HG03521 (cell line): ENCODE measurements around the gene OLFM1.
"Not testable (repeated sequence)": the region's sequence is repeated elsewhere in the genome, so short reads cannot be mapped to it uniquely, and the experiment has no call there.

Experiments
- ATAC-seq: cut with Tn5 transposase; IDR thresholded peaks from one replicate; pipeline ENCODE4 v1.9.1; 2021; ENCODE audit warnings: mild to moderate bottlenecking, moderate library complexity; ENCODE audit not compliant: unreplicated experiment

The OLFM1 gene

GRCh38 chr9:135103931-135104639 is 16.6 kb downstream of the OLFM1 start:
- no peak for ATAC-seq

DNA sequence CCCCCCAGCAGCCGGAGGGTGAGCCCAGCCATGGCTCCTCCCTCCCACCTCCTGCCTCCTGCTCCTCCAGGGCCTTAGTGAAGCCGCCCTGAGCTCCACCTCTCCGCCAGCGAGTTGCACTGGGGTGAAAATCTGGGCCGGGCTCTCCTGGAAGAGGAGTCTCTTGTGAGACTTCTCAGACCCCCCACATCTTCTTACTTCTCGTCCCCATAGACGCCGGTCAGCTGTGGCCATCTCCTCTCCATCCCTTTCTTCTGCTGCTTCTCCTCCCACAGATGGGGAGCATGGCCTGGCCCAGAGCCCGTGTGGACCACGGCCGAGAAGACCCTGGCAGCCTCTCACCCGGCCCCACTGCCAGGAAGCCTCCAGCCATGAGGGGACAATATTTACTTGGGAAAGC is 17.3 kb downstream of the OLFM1 start:
- ATAC-seq: no peak

DNA sequence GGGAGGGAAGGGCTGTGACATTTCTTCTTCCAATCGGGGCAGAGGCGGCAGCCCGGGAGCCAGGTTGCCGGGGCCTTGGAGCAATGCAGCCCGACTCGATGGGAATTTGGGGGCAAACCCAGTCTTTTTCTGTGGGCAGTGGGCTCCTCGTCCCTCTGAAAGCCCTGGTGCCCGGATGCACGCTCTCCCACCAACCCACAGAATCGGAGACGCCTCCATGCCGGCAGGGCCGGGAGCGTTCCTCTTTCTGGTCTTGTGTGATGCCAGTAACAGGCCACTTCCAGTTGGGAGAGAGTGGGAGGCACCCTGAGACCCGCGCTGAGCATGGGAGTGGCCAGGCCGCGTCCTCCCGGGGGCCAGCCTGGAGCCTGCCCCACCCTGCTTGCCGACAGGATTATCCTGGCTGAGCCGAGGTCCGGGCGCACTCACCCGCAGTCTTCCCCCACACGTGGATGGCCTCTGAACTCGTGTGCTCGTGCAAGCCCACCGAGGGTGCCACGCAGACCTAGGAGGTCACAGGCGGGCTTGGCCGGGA is 17.8 kb downstream of the OLFM1 start:
- no peak for ATAC-seq

DNA sequence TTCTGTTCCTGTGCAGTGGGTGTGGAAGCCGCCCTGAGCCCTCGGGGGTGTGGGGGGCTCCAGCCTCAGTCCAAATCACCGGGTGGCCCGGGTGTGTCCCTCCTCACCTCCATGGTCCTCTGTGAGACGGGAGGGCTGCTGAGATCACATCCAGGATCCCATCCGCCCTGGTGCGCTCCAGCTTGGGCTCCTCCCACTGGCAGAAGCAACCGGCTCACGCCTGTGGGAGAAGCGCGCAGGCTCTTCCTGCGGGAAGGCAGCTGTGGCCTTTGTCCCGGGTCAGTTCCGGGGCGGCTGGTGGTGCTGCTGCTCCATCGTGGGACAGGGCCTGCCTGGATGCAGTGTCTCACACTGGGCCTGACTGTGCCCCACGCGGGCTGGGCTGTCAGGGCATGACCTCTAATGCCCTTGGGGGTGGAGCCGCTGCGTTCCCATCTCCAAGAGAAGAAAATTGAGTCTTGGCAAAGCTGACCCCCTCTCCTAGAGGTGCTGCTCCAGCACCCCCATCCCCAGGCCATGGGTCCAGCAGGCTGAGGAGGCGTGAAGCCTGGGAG is 18.5 kb downstream of the OLFM1 start:
- no peak for ATAC-seq

GRCh38 chr9:135106551-135107270 is 19.2 kb downstream of the OLFM1 start:
- no peak for ATAC-seq

GRCh38 chr9:135107581-135108235 is 20.2 kb downstream of the OLFM1 start:
- no peak for ATAC-seq

DNA sequence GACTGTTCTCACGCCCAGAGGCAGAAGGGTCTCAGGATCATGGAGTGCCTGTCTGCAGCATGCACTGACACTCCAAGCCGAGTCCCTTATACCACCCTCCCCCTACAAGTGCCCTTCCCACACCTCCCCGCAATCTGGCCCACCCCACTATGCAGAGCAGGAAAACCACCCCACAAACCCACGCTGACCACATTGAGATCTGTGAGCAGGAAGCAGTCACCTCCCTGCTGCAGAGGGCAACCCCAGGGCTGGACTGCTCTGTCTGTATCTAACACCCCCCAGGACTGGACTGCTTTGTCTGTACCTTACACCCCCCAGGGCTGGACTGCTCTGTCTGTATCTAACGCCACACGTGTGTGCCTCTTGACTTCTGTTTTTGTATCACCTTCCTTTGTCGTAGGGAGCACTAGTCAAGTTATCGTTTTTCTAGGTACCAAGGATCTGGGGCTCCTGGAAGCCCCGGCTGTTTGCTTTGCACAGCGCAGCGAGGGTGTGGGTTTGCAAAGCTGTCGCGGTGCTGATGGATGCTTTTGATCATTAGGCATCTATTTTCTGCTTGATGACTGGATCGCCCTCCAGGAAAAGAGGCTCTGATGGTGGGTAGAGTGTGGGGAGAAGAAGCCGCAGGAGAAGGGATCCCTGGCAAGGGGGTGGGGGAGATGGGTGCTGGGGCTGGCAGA is 21.5 kb downstream of the OLFM1 start:
- ATAC-seq: no peak

DNA sequence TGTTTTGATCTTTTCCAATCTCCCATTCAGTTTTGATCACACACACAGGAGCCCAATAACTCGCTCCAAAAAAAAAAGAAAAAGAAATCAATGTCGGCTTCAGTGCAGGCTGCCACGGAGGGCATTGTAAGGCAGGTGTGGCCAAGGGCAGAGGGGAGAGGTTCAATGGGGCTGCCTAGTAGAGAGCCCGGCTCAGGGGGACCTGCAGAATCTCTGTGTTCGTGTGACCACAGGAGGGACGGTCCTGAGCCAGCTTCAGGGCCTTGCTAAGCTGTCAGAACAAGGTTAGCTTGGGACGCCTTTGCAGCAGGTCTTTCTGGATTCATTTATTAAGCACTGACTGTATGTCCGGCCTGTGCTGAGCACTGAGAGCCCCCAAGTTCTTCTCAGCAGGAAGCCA is 22.2 kb downstream of the OLFM1 start:
- ATAC-seq: no peak

DNA sequence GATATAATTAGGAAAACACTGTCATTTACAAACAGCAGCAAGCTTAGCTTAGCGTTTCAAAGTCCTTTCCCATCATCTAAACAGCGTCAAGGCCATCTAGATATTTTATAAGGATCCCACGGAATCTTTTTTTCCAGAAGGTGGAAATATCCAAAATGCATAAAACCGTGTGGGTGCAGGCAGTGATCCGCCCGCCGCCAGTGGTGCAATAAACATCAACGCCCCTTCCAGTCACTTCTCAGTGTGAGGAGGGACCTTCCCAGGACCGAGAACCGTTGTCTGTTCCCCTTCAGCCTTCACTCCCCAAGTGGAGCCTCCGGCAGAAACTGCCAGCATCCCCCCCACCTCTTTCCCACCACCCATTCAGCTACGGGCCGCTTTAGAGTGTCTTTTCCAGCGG is 22.9 kb downstream of the OLFM1 start:
- no peak for ATAC-seq

DNA sequence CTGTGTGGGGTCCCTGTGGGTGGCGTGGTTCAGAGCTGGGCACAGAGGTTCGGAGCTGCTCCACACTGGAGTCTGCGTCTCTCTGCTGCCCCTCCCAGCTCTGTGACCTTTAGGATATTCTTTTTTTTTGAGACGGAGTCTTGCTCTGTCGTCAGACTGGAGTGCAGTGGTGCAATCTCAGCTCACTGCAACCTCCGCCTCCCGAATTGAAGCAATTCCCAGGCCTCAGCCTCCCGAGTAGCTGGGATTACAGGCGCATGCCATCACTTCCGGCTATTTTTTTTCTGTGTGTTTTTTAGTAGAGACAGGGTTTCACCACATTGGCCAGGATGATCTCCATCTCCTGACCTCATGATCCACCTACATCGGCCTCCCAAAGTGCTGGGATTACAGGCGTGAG is 24.1 kb downstream of the OLFM1 start:
- ATAC-seq: not testable (repeated sequence)

GRCh38 chr9:135116371-135116770 is 28.9 kb downstream of the OLFM1 start:
- no peak for ATAC-seq

- no peak for ATAC-seq
Measured at GRCh38 chr9:135116881-135117280, 29.4 kb downstream of the OLFM1 start.

- no peak for ATAC-seq
Measured at GRCh38 chr9:135117281-135117680, 29.8 kb downstream of the OLFM1 start.

GRCh38 chr9:135119496-135120064 is 32.1 kb downstream of the OLFM1 start:
- ATAC-seq: no peak

GRCh38 chr9:135120249-135120648 is 32.8 kb downstream of the OLFM1 start:
- ATAC-seq: no peak

DNA sequence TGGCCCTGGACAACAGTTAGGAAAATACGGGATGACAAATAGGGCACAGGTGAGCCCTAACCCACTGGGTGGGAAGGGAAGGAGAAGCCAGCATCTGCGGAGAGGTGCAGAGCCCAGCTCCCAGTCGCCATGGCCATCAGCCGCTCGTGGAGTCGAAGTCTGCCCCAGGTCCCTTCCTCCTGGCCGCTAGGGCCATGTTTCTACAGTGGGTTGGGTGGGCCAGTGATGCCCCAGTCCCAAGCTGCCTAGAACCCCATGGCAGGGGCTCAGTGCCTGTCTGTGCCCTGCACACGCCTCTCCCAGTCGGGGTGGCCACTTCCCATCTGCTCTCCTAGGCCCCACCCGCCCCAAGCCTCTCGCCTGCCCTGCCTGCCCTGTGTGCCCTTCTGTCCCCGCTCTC is 34.8 kb downstream of the OLFM1 start:
- no peak for ATAC-seq

DNA sequence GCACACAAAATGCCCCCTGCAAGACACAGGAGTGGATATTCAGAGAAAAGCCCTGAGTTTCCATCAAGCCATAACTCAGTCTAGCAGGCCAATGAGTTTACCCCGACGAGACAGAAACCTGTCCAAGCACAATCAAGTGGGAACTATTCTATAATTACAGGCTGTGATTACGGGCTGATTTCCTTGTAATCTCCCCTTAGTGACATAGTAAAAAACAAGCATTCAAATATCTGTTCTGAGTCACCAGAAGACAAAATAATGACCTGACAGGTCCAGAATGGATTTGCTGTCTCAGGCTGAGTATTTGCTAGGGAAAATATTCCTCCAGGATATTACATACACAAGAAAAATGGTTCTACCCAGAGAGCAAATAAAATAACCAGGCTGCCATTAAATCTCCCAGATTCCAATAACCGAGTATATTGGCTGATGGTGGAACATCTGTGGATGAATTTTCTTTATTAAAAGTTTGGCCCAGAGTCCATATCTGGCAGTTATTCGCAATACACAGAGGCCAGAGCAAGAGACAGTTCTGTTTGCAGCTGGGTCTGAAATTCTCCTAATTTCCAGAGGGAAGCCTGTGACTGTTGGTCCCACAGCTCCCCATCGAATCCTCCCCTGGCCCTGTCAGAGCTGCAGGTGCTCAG is 35.8 kb downstream of the OLFM1 start:
- no peak for ATAC-seq

DNA sequence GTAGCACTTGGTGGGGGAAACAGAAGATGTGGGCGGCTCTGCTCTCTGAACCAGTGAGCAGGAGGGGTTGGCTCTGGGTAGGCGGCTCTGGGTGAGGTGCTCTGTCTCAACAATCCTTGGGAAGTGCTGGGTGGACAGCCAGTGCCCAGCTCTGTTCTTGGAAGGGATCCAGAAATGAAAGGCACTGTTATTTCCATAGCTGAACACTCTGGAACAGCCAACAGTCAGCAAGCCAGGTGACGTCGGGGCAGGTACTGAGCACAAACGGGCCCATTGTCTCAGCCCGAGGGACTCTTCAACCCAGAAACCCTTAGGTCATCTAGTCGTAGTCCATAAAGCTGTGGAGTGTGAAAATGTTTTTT is 36.3 kb downstream of the OLFM1 start:
- ATAC-seq: no peak

- ATAC-seq: no peak
Measured at GRCh38 chr9:135126451-135127187, 39.2 kb downstream of the OLFM1 start.
